HT-29 (cell line): Measurements from ENCODE around the gene ATF2. TPM values are rescaled to one million over a fixed set of nuclear protein-coding genes. Genes with fewer than 3 reads are reported as not detected.
A peak's percentile ranks its signal among the peaks of the same experiment; 100 is the strongest.
"Not testable (repeated sequence)": the region's sequence is repeated elsewhere in the genome, so short reads cannot be mapped to it uniquely, and the experiment has no call there.

ENCODE experiments used
- DNase-seq: peaks from one replicate; pipeline ENCODE4 v3.0.0-alpha.2; 2015; ENCODE audit warnings: low spot score
- total RNA-seq: library from RNA; depleted of rRNA; stranded (reverse); fragments of >200 nt; shearing (Covaris generic); gene quantifications from 2 replicates; pipeline ENCODE4 v1.2.3, GENCODE V29; 2014

ATF2 gene
- total RNA-seq, 1 experiment from 2014 or later = 14.6 TPM

DNA sequence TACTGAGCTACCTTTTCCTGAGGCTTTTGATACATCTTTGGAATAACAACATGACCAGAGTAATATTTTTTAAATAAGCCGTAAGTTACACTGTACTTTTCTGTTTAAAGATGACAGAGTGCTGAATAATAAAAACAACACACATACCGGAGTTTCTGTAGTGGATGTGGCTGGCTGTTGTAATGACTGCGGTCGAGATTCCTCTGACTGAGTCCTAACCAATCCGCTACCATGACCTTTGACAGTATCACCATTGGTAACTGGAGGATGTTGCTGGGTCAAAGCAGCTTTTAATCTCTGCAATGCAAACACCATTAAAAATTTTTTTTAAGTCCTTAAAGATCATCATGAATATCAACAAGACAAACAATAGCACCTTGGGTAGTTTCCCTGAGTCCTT, 70.7 kb downstream of the ATF2 start:
- no peak for DNase-seq

DNA sequence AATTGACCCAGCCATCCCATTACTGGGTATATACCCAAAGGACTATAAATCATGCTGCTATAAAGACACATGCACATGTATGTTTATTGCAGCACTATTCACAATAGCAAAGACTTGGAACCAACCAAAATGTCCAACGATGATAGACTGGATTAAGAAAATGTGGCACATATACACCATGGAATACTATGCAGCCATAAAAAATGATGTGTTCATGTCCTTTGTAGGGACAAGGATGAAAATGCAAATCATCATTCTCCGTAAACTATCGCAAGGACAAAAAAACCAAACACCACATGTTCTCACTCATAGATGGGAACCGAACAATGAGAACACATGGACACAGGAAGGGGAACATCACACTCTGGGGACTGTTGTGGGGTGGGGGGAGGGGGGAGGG, 83.9 kb downstream of the ATF2 start:
- not testable (repeated sequence) for DNase-seq

DNA sequence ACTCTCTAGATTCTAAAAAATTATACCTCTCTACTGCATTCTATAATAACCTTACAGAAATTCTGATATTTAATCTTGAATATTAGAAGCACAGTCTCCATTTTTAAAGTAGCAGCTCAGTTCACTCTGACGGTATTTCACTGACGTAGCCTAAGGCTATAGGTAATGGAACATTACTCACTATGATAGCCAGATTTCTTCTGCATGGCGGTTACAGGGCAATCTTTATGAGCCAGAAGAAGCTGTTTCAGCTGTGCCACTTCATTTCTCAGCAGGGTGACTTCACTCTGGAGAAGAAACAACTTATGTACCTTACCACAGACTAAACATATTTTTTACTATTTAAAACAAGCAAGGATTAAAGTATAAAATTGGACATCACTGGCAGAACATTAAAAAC, 87.5 kb downstream of the ATF2 start:
- DNase-seq = no peak

- no peak for DNase-seq
Observed at GRCh38 chr2:175076272-175076671, 91.7 kb downstream of the ATF2 start.

GRCh38 chr2:175074478-175074877, 93.5 kb downstream of the ATF2 start:
- no peak for DNase-seq

GRCh38 chr2:175068534-175068933, 99.5 kb downstream of the ATF2 start:
- DNase-seq = no peak

DNA sequence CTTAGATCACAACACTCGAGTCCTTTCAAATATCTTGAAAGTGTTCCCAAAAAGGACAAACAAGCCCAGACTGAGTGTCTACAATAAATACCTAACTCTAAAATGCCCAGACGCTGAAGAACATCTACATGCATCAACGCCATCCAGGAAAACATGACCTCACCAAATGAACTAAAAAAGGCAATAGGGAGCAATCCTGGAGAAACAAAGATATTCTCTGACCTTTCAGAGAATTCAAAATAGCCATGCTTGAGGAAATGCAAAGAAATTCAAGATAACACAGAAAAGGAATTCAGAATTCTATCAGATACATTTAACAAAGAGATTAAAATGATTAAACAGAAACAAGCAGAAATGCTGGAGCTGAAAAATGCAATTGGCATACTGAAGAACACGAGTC, 101.6 kb downstream of the ATF2 start:
- DNase-seq = no peak

- DNase-seq = no peak
Observed at GRCh38 chr2:175064797-175065196, 103.2 kb downstream of the ATF2 start.

- no peak for DNase-seq
Observed at GRCh38 chr2:175063741-175064140, 104.3 kb downstream of the ATF2 start.

GRCh38 chr2:175062787-175063585, 105.0 kb downstream of the ATF2 start:
- no peak for DNase-seq

DNA sequence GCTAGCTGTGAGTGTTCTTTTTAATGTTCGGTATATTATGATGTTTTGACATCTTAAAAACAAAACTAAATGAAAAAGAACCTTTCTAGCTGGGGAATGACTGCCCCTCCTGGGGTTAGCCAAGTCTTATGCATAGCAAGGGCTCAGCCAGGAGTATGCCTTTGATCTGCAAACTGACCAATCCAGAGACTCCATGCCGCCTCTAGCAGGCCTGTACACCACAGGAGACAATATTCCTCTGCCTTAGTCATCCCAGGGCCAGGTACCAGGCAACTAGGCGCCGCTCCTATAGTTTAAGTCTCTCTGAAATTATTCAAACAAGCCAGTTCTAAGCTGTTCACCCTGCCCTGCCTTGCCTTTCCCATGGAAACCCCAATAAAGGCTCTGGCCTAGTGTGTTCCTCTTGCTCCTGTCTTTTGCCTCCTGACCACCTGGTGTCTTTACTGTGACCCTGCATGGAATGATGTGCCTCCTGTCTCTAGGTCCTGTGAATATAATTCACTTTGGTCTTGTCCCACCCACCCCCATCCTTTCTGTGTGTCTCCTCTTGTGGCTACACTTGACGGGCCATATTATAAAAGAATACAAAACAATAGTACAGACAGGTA, 110.8 kb downstream of the ATF2 start:
- no peak for DNase-seq

- no peak for DNase-seq
Observed at GRCh38 chr2:175055993-175056392, 112.0 kb downstream of the ATF2 start.

DNA sequence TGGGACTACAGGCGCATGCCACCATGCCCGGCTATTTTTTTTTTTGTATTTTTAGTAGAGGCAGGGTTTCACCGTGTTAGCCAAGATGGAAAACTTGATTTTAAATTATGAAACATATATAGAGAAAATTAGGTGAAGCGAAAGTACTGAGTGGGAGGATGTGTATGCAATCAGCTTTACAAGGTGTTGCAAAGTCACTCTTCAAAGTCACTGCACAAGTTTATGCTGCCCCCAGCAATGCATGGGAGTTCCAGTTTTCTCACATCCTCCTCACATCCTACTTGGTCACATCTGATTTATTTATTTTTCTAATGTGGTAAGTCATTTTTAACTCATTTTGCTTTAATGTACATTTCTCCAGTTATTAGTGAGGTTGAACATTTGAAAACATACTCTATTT, 113.7 kb downstream of the ATF2 start:
- DNase-seq = no peak

DNA sequence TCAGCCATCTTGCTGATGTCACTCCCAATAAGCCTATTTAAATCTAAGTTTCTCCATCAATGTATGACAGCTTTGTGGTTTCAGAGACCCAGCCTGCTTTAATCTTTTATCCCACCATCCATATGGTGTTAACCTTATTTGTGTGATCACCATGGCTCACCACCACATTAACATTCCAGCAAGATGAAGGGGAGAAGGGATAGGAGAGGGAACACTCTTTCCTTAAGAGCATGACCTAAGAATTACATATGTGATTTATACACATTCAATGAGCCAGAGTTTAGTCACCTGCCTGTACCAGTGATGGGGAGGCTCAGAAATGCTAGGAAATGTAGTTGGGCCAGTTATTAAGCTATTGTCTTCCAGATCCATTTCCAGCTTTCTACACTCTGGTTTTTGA, 118.3 kb downstream of the ATF2 start:
- DNase-seq = no peak

GRCh38 chr2:175048275-175048674, 119.7 kb downstream of the ATF2 start:
- no peak for DNase-seq

GRCh38 chr2:175039490-175039889, 128.5 kb downstream of the ATF2 start:
- no peak for DNase-seq

DNA sequence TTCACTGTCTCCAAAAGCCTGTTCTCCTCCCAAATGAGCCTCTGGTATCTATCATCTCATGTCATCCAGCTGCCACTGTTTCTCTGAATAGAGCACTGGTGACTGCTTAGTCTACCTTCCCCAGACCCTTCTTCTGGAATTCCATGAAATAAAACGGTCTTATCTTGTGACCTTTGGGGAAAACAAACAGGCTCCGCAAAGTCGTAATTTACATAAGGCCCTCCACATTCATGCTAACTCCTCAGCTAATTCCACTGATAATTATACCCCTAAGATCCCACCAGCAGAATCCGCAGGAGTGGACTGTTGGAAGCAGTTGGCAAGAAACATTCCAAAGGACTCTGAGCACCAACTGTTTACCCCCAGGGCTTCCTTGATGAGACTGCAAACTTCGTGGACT, 129.0 kb downstream of the ATF2 start:
- DNase-seq = no peak

- no peak for DNase-seq
Observed at GRCh38 chr2:175037941-175038340, 130.1 kb downstream of the ATF2 start.

- DNase-seq = peak; percentile 34
Observed at GRCh38 chr2:175036582-175037018, 131.4 kb downstream of the ATF2 start.

DNA sequence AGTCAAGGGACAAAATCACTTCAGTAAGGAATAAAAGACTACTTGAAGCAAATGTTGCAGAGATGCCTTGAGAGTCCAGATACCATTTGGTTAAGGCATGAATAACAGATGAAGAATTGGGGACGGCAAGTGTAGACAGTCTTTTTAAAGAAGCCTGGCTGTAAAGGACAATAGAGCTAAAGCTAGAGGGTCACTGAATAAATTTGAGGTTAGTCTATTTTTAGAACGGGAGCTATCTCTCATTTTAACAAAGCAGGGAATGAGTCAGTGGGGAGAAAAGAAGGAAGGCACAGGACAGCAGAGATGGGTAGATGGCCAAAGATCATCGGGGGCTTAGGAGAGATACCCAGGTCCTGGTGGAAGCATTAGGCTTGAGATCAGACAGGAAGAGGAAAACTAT, 132.2 kb downstream of the ATF2 start:
- DNase-seq = no peak

- no peak for DNase-seq
Observed at GRCh38 chr2:175034716-175035115, 133.3 kb downstream of the ATF2 start.

- DNase-seq = peak; percentile 63
Observed at GRCh38 chr2:175030380-175031271, 137.4 kb downstream of the ATF2 start.
